Kidney tubule cell (primary cell): Measurements from ENCODE around the gene MAP3K5.

Experiments
- DNase-seq: peaks from one replicate; pipeline ENCODE4 v3.0.0-alpha.2; 2018; ENCODE audit warnings: low spot score

Gene MAP3K5

DNA sequence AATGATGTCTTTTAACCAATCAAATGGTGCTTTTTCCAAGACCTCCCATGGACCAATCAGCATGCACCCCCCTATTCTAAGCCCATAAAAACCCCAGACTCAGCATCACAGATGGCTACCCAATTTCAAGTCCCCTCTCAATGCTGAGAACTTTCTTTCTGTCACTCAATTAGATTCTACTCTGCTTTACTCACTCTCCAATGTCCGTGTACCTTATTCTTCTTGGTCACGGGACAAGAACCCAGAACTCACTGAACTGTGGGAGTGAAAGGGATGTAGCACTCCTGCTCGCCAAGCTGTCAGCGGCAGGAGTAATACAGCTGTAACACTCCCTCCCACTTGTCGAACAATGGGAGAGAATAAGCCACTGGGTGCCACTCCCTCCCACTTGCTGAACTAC, 221.2 kb downstream of the MAP3K5 start:
- DNase-seq = no peak

DNA sequence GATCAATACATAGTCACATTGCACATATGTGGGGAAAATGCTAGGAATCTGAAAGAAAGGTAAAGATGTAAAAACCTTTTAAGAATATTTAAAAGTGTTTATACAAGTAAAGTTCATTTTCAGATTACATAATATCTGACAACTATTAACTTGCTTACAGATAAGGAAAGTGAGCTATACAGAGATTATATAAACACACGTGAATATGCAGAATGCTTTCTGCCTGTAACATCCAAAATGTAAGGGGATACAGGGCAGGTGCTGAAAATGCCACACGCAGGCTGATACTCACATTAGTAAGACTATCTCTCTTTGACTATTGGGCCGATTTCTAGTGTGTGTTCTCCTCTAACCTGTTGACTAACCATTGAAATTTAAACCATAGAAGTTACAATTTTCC, 224.1 kb downstream of the MAP3K5 start:
- DNase-seq = no peak

DNA sequence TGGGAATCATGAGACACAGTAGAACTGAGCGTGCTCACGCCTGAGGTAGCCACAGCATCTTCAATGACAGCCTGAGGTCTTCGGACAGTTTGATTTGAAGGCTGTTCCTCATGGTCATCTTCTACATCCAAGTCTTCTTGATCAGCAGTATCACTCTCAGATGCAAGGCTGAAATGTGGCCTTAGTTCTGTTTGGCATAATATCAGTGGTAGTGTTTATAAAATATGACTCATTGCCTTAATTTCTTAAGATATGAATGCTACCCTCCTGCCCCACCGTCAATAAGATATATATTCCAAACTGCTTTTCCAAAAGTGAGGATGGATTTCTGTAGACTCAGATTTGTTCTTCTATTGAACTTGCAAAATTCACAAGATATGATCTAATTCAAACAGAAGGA, 224.6 kb downstream of the MAP3K5 start:
- no peak for DNase-seq

DNA sequence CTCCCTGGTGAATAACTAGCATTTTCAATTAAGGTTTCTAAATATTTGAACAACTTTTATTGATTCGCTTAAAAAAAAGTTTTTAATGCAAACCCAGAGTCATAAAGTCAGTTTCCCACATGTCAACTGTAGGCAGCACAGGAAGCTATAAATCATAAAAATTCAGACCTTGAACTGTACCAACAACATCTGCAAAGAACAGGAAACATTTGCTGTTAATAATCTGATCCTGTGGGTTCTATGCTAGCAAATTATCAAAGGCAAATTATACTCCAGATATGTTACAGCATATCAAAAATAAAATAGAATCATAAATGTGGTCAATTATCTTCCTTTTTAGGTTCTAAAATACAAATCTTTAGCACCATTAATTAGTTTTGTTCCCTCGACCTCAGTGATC, 225.4 kb downstream of the MAP3K5 start:
- no peak for DNase-seq

DNA sequence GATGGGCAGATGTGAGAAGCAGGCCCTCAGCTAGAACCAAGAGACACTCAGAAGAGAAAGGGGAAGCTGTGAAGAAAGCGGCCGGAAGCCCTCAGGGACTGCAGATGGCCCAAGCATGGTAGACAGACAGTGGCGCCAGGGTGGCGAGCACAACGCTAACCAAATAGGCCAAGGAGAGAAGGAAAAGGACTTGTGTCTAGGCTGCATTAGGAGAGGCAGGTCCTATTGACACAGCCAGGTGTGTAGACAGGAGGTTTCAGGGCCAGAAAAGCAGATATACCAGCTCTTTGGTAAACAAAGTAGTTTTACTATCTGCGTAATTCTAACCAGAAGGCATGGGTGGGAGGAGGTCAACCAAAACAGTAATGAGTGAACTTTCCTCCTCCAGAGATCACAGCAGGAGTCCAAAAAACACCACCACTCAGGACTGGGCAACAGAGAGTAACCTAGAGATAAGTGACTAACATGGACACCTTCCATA, 226.2 kb downstream of the MAP3K5 start:
- DNase-seq = no peak

DNA sequence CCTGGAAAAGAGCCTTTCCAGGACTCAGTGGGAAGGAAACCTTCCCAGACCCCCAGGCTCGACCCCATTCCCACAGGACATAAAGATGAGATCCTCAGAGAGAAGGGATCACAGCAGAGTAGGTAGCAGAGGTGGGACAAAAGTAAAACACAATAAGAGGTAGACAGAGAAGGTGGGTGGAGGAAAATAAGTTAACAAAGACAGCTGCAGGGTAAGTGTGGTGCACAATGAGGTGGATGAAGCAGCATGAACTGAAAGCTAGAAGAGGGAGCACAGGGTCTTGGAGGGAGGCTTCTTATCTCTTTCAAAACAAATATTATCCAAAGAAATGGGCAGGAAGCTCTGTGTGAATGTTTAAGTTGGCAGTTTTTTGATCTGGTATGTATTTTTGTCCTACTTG, 228.1 kb downstream of the MAP3K5 start:
- DNase-seq = no peak

DNA sequence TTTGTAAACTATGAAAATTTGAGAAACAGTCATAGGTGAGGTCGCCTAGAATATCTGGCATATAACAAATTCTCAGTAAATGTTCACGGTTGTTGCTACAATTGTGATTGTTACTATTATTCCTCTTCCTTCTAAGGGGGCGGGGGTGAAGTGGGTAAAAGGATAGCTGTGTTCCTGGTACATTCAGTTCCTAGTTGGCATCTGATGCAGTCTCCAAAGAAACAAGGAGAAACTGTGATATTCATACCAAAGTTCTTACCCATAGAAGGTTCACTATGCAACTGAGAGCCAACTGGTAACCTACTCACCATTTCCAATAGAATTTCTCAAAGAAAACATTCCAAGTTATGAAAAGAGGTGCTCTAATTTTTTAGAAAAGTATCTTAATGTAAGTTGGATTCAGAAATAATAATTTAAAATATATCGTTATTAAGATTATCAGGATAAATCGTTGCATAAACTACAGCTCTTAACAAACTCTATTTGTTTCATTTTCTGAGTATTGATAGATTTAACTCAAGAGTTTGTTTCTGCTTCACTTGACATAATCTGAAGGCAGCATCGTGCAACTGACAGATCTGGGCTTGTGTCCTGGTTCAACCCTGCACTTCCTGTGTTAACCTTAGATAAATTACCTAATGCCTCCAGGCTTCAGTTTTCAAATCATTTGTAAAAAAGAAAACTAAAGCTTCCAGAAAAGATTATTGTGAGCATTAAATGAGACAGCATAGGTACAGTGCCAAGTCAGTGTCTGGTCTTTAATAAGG, 228.7 kb downstream of the MAP3K5 start:
- no peak for DNase-seq

DNA sequence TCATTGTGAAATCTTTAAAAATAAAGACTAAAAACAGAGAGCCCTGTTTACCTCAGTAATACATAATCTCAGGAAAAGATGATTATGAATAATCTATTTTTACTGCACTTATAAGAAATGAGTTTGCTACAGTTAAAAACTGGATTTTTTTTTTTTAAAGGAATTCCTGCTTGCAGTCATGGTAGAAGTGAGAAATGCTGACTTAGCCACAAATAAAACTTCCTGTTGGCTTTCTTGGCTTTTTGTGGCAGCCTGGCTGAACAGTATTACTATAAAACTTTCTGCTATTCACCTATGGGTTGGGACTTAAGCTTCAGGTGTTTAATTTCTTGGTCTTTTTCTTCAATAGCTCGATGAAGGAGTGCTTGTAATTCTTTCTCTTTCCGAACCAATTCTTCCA, 230.1 kb downstream of the MAP3K5 start:
- DNase-seq = no peak

DNA sequence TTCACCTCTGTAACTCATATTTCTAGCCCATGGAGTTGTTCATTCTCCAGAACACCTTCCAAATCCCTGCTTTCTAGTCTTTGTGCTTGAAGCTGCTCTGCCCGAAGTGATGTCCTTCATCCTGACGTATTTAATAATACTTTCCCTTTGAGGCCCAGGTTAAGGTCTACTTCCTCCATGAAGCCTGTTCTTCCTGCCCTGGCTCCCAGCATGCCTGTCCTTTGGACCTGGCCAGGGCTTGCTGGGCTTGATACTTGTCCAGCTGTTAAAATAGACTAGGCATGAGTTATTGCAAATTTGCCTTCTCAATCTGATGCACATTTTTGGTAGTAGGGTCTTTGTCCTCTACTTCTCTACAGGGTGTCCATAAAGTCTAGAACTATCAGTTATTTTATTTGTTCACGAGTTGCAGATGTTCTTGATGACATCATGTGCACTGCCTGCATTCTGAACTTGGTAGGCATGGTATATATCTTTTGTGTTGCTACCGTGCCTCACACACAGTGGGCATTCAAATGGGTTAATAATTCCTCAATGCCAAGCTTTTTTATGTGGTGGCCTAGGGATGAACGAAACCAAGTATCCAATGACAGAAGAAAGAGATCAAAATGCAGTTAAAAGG, 239.0 kb downstream of the MAP3K5 start:
- no peak for DNase-seq

DNA sequence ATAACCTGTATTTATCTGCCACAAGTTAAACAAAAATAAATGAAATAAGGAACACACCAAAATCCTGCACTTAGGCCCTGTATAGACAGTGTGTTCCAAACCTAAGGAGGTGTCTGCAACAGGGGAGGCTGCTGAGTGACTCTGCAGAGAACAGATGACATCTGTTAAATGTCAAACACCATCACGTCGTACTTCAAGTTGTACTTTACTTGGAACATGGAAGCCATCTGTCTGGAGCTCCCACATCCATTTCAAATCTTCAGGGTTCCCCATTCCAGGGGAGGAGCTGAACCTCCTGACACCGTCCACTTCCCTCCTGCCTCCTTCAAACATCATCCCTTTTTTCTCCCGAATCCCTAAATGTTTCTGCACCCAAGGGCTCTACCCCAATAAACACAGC, 240.2 kb downstream of the MAP3K5 start:
- no peak for DNase-seq

DNA sequence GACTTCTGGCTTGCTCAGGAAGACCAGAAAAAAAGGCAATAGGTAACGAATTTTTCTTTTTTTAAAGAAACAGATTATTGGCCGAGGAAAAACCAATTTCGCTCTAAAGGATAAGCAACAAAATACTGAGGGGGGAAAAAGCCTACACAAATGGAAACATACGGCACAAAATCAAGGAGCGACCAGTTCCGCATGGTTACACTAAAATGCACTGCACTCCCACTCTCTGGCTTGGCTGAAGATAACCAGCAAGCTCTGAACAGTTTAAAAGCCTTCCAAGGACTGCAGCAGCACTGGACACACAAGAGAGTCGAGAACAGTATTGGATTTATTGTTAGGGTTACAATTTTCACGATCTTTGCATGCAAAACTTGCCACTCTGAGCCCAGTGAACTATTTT, 241.2 kb downstream of the MAP3K5 start:
- peak; percentile 38 for DNase-seq

DNA sequence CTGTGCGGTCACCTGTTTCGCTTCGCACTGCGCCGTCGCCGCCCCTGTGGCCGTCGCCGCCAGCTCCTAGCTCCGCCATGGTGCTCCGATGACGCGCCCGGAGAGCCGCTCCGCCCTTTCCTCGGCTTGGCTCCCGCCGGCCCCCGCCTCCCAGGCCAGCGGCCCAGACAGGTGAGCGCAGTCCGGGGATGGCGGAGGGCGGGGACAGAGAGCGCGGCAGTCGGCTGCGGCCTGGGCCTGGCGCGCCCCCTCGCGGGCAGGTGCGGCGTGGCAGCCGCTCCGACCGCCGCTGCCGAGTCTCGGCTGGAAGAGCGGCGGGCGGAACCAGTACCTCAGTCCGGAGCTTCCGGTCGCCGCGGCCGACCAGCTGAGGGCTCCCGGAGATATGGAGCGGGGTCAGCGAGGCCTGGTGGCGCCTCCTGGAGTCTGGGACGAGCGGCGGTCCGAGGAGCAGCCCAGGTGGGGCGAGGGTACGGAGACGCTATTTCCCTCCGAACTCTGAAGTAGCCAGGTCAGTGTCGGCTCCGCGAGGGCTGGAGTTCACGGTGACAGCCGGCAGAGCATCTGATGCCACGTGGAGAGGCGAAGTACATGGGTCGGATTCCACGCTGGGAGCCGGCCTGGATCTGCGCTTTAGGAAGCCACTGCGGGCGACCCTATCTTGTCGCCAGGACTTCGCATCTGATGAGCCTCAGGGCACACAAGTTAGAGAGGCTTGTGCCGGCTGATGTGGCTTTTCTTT, 241.8 kb downstream of the MAP3K5 start, which contains the start of gene MAP7:
MAP7 (minus strand) TSS at position 93 of the 742 bp plus-strand sequence; CDS start at position 79, 14 bp downstream.
- peak; percentile 92 for DNase-seq

DNA sequence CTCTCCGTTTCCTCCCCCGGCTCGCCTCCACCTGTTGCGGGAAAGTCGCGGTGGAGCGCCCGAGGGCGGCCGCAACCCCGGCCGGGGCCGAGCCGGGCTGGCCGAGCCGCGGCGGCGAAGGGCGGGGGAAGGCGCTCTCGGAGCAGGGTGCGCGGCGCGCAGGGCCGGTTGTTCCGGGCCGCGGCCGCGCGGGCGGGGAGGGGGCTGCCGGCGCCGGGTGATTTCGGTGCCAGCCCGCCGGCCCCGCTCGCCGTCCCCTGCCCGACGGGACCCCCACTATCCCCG, 242.3 kb downstream of the MAP3K5 start:
- no peak for DNase-seq

DNA sequence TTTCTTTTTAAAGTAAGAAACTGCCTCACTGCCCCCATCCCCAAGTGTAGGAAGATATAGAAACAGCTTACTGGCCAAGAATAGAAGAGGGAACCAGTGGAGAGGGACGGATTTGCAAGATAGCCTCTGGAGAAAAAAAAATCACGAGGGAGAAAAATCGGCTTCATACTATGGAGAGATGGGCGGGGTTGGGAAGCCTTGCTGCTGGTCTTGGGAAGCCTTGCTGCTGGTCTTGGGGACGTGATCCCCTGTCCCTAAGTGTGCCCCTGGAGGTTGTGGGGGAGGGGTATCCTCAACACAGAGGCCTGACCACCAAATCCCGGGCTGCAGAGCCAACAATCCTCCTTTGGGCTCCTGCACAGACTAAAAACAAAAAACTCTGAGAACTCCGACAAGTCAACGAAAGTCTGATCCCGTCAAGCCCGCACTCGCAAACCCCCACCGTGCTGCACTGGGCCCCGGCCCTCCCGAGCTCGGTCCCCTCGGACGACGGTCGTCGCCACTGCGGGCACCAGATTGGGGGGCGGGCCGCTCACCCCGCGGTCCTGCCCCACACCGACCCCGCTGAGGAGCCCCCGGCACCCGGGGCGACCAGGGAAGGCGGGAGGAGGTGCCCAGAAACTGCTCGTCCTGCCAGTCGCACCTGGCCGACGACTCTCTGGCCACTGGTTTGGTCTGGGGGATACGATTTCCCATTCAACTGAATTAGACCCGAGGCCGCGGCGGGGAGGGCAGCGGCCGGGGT, 242.8 kb downstream of the MAP3K5 start:
- DNase-seq = peak; percentile 35

DNA sequence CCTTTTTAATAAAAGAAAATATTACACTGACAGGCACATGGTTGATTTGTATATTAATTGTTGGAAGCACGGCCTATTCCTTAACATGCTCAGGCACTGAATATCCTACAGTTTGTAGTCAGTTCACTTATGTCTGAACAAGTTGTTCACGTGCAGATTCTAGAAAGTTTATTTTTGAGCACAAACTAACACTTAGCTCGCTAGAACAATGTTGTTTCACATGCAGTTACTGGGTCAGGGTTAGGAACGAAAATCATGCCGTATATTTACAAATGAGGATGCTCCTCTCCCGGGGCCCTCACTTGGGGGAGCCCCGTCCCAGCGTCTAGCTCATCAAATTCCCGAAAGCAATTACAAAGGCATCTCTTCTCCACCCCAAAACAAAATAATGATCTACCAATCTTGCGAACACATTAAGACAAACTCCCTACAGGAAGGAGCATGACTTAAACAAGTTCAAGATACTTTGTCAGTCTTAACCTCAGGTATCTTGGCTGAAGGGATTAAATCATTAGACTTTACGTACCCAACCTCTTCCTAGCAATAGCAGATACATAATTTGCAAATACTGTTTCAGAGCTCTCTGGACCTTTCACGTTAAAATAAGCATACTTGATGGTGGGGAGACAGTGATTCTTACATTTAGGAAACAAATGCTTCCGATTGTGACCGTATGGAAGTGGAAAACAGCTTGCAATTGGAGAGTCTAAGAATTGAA, 243.5 kb downstream of the MAP3K5 start:
- peak; percentile 24 for DNase-seq

DNA sequence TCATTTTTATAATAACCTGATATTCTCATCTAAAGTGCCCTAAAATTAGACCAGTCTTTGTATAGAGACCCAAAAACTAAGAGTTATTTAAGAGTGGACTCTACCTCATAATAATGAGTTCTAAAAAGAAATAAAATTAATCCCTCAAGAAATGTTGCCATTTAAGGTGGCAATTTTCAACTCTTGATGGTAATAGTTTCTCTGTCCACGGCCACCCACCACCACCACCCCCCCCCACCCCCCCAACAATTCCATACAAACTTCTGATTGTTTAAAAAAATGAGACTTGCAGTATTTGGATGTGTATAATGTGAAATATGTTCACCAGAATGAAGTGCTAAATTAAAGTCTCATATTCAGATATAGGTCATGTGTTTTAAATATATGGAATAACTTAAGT, 244.4 kb downstream of the MAP3K5 start:
- no peak for DNase-seq

DNA sequence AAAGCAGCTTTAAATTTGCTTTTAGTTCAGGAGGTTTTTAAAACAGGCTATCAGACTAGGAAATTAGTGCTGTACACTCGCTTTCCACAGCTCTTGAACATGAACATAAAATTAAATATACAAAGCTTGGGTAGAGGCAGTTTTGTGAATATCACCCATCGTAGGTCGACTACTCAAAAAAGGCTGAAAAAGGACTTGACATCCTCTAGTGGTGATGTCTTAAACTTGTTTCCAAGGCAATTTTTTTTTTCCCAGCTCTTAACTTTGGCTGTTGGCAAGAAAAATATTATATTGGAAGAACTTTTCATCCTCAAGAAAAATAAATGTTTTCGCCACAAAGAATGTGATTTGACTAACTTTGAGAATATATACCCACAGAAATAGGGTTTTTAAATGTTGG, 244.9 kb downstream of the MAP3K5 start:
- DNase-seq = peak; percentile 65

DNA sequence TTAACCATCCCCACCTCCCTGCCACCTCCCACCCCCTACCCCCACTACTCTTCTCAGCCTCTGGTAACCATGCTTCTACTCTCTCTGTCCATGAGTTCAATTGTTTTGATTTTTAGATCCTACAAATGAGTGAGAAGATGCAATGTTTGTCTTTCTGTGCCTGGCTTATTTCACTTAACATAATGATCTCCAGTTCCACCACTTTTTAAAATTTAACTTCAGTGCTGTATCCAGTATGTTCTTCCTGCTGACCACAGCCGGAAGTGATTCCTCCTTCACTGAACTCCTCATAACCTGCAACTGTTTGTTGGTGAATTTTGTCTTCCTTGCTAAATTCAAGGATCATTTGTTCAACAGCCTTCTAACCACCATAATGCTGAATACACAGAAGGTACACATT, 245.9 kb downstream of the MAP3K5 start:
- peak; percentile 77 for DNase-seq

DNA sequence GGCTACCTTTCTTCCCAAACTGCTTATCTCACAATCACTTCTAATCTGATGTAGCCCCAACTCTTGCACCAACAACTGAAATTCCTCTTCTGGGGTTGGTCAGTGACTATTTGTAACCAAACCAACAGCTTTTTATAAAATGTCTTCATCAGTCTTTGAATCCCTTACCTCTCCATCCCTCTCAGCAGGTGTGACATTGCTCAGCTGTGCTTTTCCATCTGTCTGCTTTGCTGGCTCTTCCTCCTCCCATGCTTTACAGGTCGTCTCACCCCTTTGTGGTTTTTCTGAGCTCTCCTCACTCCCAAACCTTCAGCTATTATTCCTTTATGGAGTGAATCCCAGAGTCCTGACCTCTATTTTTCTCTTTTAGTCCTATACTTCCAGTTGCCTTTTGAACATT, 248.0 kb downstream of the MAP3K5 start:
- DNase-seq = no peak

DNA sequence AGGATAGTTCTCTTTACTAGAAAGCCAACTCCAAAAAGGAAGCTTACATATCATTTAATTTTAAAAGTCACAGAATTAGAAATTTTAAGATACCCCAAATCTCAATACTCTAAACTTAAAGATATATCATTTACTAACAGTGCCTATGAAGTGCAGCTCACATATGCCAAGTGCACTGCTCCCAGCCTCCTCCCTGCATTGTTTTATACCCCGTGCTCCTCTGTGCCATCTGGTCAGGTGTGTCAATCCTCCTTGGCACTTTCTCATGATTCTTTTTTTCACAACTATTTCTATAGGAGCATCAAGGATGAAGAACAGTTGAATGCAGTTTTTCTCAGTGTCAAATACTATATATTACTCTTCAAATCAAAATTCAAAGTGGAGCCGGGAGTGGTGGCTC, 250.9 kb downstream of the MAP3K5 start:
- no peak for DNase-seq

DNA sequence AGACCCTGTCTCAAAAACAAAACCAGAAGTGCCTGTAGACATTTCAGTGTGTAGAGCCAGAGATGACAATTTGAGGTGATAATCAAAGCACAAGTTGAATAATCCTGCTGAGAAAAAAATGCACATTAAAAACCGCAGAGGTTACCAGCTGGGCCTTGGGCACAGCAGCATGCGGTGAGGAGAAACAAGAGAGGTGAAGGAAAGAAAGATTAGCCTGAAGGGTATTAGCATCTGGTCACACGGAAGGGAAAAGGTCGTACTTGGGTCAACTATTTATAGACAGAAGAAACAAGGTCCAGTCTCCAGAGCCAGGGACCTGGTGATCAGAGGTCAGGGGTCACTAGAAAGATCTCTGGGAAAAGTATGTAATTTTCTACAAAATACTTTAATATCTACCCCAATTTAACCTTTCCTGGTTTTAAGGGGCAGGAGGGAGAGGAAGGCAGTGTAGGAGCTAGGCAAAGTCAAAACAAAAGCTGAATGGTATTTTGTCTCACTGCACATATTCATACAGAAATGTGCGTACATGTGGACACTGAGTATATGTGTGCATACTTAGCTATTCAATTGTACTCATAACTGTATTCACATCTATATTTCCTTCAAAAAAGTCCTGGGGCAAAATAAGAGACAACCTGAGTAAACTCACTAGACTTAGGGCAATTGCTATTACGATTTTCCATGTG, 252.2 kb downstream of the MAP3K5 start:
- peak; percentile 49 for DNase-seq
